HCT116 (cell line): ENCODE measurements around the gene DEFB129.

Experiments
- CEBPB ChIP-seq: IDR thresholded peaks from 2 replicates; pipeline ENCODE4 v1.6.1; 2012; ENCODE audit warnings: low read depth
- EZH2 ChIP-seq: fragments of 200-600 bp; sonication (generic); IDR thresholded peaks from 2 replicates; pipeline ENCODE4 v1.6.1; 2017; ENCODE audit warnings: antibody characterized with exemption, mixed run types
- EZH2phosphoT487 ChIP-seq: fragments of 200-600 bp; IDR thresholded peaks from 2 replicates; pipeline ENCODE4 v1.6.1; 2018; ENCODE audit warnings: antibody characterized with exemption, borderline replicate concordance
- JUND ChIP-seq: IDR thresholded peaks from 2 replicates; pipeline ENCODE4 v1.6.1; 2012
- POLR2A ChIP-seq: IDR thresholded peaks from 2 replicates; pipeline ENCODE4 v1.7.0; 2011; ENCODE audit warnings: borderline replicate concordance; ENCODE audit not compliant: insufficient read depth, insufficient read length; ENCODE audit errors: extremely low read depth
- POLR2AphosphoS5 ChIP-seq: IDR thresholded peaks from 2 replicates; pipeline ENCODE4 v1.6.1; 2011; ENCODE audit warnings: mild to moderate bottlenecking, low read depth, low read length, moderate library complexity
- ZFX ChIP-seq: fragments of 450-650 bp; IDR thresholded peaks from 2 replicates; pipeline ENCODE4 v1.6.1; 2017
- TF ChIP-seq, protein P1 (sequence below), 3 experiments: fragments of 200-600 bp in 1 of 3; sonication (generic) in 1 of 3; IDR thresholded peaks in 2 of 3; conservative IDR thresholded peaks in 1 of 3; 2 replicates each; pipeline ENCODE4 v1.5.1; 2012 to 2017; ENCODE audit warnings: low read depth in 2 of 3, low read length in 2 of 3, antibody characterized with exemption in 1 of 3, borderline replicate concordance in 1 of 3, control low read depth in 1 of 3, mild to moderate bottlenecking in 1 of 3, mixed read lengths in 1 of 3, mixed run types in 1 of 3, moderate library complexity in 1 of 3; ENCODE audit not compliant: insufficient read depth in 1 of 3
- TF ChIP-seq, protein P2 (sequence below): IDR thresholded peaks from 2 replicates; pipeline ENCODE4 v1.6.1; 2012; ENCODE audit warnings: low read depth

DNA sequence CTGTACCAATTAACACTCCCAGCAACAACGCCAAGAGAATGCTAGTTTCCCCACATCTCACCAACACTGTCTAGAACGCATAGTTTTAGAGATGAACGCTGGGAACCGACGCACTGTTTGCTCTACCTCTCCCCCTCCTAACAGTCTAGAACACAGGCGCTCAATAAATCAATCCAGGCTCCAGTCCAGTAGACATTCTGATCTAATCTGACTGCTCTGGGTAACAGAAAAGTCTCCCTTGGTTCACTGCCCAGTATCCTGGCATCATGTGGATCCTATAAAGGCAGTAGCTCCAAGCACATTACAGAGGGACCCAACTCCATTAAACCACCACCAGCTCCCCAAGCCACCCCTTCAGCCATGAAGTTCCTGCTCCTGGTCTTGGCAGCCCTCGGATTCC is 30.4 kb downstream of the DEFB129 start, which contains the start of gene DEFB132:
- TF ChIP-seq POLR2A (no peak), CEBPB (no peak), POLR2AphosphoS5 (no peak), EZH2phosphoT487 (no peak), EZH2 (no peak), JUND (no peak), ZFX (no peak)
- TF ChIP-seq, protein P1, sequence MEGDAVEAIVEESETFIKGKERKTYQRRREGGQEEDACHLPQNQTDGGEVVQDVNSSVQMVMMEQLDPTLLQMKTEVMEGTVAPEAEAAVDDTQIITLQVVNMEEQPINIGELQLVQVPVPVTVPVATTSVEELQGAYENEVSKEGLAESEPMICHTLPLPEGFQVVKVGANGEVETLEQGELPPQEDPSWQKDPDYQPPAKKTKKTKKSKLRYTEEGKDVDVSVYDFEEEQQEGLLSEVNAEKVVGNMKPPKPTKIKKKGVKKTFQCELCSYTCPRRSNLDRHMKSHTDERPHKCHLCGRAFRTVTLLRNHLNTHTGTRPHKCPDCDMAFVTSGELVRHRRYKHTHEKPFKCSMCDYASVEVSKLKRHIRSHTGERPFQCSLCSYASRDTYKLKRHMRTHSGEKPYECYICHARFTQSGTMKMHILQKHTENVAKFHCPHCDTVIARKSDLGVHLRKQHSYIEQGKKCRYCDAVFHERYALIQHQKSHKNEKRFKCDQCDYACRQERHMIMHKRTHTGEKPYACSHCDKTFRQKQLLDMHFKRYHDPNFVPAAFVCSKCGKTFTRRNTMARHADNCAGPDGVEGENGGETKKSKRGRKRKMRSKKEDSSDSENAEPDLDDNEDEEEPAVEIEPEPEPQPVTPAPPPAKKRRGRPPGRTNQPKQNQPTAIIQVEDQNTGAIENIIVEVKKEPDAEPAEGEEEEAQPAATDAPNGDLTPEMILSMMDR (IDR thresholded peaks at IDR 0.05 in 2 of 3, conservative IDR thresholded peaks at IDR 0.05 in 1 of 3; ENCODE audit: borderline replicate concordance in 1 of 3, insufficient read depth in 1 of 3, low read depth in 2 of 3, low read length in 2 of 3): no peak
- TF ChIP-seq, protein P2, sequence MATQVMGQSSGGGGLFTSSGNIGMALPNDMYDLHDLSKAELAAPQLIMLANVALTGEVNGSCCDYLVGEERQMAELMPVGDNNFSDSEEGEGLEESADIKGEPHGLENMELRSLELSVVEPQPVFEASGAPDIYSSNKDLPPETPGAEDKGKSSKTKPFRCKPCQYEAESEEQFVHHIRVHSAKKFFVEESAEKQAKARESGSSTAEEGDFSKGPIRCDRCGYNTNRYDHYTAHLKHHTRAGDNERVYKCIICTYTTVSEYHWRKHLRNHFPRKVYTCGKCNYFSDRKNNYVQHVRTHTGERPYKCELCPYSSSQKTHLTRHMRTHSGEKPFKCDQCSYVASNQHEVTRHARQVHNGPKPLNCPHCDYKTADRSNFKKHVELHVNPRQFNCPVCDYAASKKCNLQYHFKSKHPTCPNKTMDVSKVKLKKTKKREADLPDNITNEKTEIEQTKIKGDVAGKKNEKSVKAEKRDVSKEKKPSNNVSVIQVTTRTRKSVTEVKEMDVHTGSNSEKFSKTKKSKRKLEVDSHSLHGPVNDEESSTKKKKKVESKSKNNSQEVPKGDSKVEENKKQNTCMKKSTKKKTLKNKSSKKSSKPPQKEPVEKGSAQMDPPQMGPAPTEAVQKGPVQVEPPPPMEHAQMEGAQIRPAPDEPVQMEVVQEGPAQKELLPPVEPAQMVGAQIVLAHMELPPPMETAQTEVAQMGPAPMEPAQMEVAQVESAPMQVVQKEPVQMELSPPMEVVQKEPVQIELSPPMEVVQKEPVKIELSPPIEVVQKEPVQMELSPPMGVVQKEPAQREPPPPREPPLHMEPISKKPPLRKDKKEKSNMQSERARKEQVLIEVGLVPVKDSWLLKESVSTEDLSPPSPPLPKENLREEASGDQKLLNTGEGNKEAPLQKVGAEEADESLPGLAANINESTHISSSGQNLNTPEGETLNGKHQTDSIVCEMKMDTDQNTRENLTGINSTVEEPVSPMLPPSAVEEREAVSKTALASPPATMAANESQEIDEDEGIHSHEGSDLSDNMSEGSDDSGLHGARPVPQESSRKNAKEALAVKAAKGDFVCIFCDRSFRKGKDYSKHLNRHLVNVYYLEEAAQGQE: no peak
